GM23338 (cell line): ENCODE data around the gene ARMC8. TPM values are rescaled to one million over a fixed set of nuclear protein-coding genes. Genes with fewer than 3 reads are reported as not detected.

Experiments used
- ATAC-seq: fragments of 200-7000 bp; cut with Tn5 transposase; 3 replicates; pipeline ENCODE4 v1.9.1; 2020
- DNase-seq: peaks from one replicate; pipeline ENCODE4 v3.0.0-alpha.2; 2015; ENCODE audit warnings: low spot score
- H2AFZ ChIP-seq: fragments of 200-600 bp; sonication (generic); 2 replicates; pipeline ENCODE4 v1.8.0; 2016; ENCODE audit warnings: antibody characterized with exemption, mild to moderate bottlenecking, moderate library complexity
- H3F3A ChIP-seq: fragments of 200-600 bp; sonication (generic); replicated peaks from 2 replicates; pipeline ENCODE4 v1.8.0; 2017; ENCODE audit warnings: antibody characterized with exemption, mixed run types, low read depth
- H3K27ac ChIP-seq: fragments of 200-600 bp; sonication (generic); 2 replicates; pipeline ENCODE4 v1.6.1; 2016; ENCODE audit warnings: low read depth
- H3K27me3 ChIP-seq: fragments of 200-600 bp; sonication (generic); 2 replicates; pipeline ENCODE4 v1.8.0; 2016; ENCODE audit warnings: mild to moderate bottlenecking, mixed run types, moderate library complexity; ENCODE audit not compliant: insufficient read depth
- H3K36me3 ChIP-seq: fragments of 200-600 bp; sonication (generic); 2 replicates; pipeline ENCODE4 v1.8.0; 2016; ENCODE audit warnings: mild to moderate bottlenecking; ENCODE audit not compliant: insufficient read depth
- H3K4me1 ChIP-seq: fragments of 200-600 bp; sonication (generic); 2 replicates; pipeline ENCODE4 v1.8.0; 2016; ENCODE audit warnings: mild to moderate bottlenecking, moderate library complexity; ENCODE audit not compliant: insufficient read depth
- H3K4me2 ChIP-seq: fragments of 200-600 bp; sonication (generic); 2 replicates; pipeline ENCODE4 v1.7.1; 2017; ENCODE audit warnings: mixed run types
- H3K4me3 ChIP-seq: fragments of 200-600 bp; sonication (generic); 2 replicates; pipeline ENCODE4 v1.6.1; 2016; ENCODE audit warnings: mixed run types
- H3K79me2 ChIP-seq: fragments of 200-600 bp; sonication (generic); replicated peaks from 2 replicates; pipeline ENCODE4 v1.8.0; 2017; ENCODE audit warnings: mild to moderate bottlenecking; ENCODE audit not compliant: insufficient read depth
- H3K9me2 ChIP-seq: fragments of 200-600 bp; sonication (generic); 2 replicates; pipeline ENCODE4 v1.8.0; 2017; ENCODE audit not compliant: insufficient read depth
- H4K20me1 ChIP-seq: fragments of 200-600 bp; sonication (generic); replicated peaks from 2 replicates; pipeline ENCODE4 v1.8.0; 2017; ENCODE audit warnings: mild to moderate bottlenecking; ENCODE audit not compliant: insufficient read depth
- H3K27ac Mint-ChIP-seq: 2 replicates; pipeline ENCODE4 v1.8.0; 2020; ENCODE audit warnings: inconsistent platforms, mild to moderate bottlenecking, moderate library complexity, mixed read lengths
- H3K27me3 Mint-ChIP-seq: 3 replicates; pipeline ENCODE4 v1.8.0; 2022; ENCODE audit warnings: low read depth, mild to moderate bottlenecking, moderate library complexity, mixed read lengths, inconsistent platforms; ENCODE audit not compliant: insufficient read depth, poor library complexity
- H3K36me3 Mint-ChIP-seq: 3 replicates; pipeline ENCODE4 v1.8.0; 2021; ENCODE audit warnings: low read depth, mild to moderate bottlenecking, inconsistent platforms, moderate library complexity, mixed read lengths
- H3K4me1 Mint-ChIP-seq: 3 replicates; pipeline ENCODE4 v1.8.0; 2020; ENCODE audit warnings: mild to moderate bottlenecking, inconsistent platforms, mixed read lengths
- H3K4me3 Mint-ChIP-seq: 3 replicates; pipeline ENCODE4 v1.8.0; 2021; ENCODE audit warnings: moderate library complexity, mild to moderate bottlenecking, inconsistent platforms, mixed read lengths
- H3K9me3 Mint-ChIP-seq: 3 replicates; pipeline ENCODE4 v1.8.0; 2020; ENCODE audit warnings: moderate library complexity, mild to moderate bottlenecking, inconsistent platforms, mixed read lengths
- EZH2 ChIP-seq: fragments of 200-600 bp; sonication (generic); IDR thresholded peaks from one replicate; pipeline ENCODE4 v1.8.0; 2017; ENCODE audit warnings: antibody characterized with exemption, mild to moderate bottlenecking, low read depth; ENCODE audit not compliant: unreplicated experiment
- EZH2phosphoT487 ChIP-seq: fragments of 200-600 bp; sonication (generic); IDR thresholded peaks from one replicate; pipeline ENCODE4 v1.8.1; 2018; ENCODE audit warnings: antibody characterized with exemption; ENCODE audit not compliant: unreplicated experiment
- NANOG ChIP-seq: IDR thresholded peaks from 2 replicates; pipeline ENCODE4 v1.6.1; 2016; ENCODE audit warnings: antibody characterized with exemption, borderline replicate concordance
- POLR2AphosphoS5 ChIP-seq: IDR thresholded peaks from 2 replicates; pipeline ENCODE4 v1.6.1; 2016; ENCODE audit warnings: antibody characterized with exemption, low read depth
- ZNF114 ChIP-seq: fragments of 250-450 bp; sonication (Bioruptor Pico); IDR thresholded peaks from 2 replicates; pipeline ENCODE4 v1.5.0; 2020; ENCODE audit warnings: mild to moderate bottlenecking, moderate library complexity
- ZNF331 ChIP-seq: fragments of 250-450 bp; sonication (Bioruptor Pico); IDR thresholded peaks from 2 replicates; pipeline ENCODE4 v1.5.0; 2020; ENCODE audit warnings: low read depth, mild to moderate bottlenecking, moderate library complexity
- polyA plus RNA-seq: library from polyadenylated mRNA; unstranded; fragments of >200 nt; fragmentation: Nextera tagmentation; extraction: Ambion mirVana; gene quantifications from 2 replicates; pipeline ENCODE4 v1.2.1, GENCODE V29; 2016
- total RNA-seq: library from RNA; depleted of rRNA; stranded (reverse); fragments of >200 nt; shearing (Covaris generic); gene quantifications from 2 replicates; pipeline ENCODE4 v1.2.3, GENCODE V29; 2014
- TF ChIP-seq, protein P1 (sequence below), 2 experiments: fragments of 200-600 bp in 1 of 2; sonication (generic) in 1 of 2; conservative IDR thresholded peaks; 2 replicates each; pipeline versions ENCODE4 v1.5.1 to v1.6.1; 2016 to 2017; ENCODE audit warnings: antibody characterized with exemption in 2 of 2, low read depth in 2 of 2, mild to moderate bottlenecking in 2 of 2, moderate library complexity in 1 of 2
- TF ChIP-seq, protein P2 (sequence below): IDR thresholded peaks from 2 replicates; pipeline ENCODE4 v1.6.1; 2016; ENCODE audit warnings: antibody characterized with exemption
- TF ChIP-seq, protein P3 (sequence below): IDR thresholded peaks from one replicate; pipeline ENCODE4 v1.6.1; 2018; ENCODE audit warnings: antibody characterized with exemption; ENCODE audit not compliant: unreplicated experiment

ARMC8 gene
- total and polyA plus RNA-seq, 2 experiments from 2014 or later = 36.8 to 61.4 TPM

DNA sequence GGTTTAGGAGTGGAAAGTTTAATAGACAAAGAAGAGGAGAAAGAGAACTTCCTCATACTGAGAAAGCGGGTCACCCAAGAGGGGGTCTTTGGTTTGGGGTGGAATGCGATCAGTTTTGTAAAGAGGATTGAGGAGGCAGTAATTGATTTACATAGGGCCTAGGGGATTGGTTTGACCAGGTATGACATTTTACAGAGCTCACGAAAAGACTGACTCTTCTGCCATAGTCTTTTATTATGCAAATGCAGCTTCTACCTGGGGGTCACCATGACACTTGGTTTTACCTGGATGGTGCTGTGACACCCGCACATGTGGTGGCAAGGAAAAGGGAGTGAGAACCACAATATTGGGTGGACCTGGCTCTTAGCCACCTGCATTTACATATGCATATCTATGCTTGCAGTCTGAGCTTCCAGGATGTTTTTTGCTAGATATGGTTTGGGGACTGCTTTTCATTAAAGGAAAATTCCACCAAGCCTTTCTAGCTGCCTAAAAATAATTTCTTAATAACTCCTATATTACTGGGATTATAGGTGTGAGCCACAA is 149.4 kb downstream of the ARMC8 start:
- Mint-ChIP-seq H3K27me3 (peaks cover 4% of the 10 kb centered on the region), H3K36me3 (no peaks in the 10 kb centered on the region), H3K4me1 (peaks cover 35% of the 10 kb centered on the region), H3K27ac (peak overlapping the region; percentile 71), H3K4me3 (no peak overlapping the region), H3K9me3 (no peaks in the 10 kb centered on the region)
- Histone ChIP-seq H3K4me3 (no peak overlapping the region), H3K79me2 (no peaks in the 10 kb centered on the region), H3K4me1 (peaks cover 23% of the 10 kb centered on the region), H2AFZ (no peak overlapping the region), H3K9me2 (no peaks in the 10 kb centered on the region), H3K36me3 (no peaks in the 10 kb centered on the region), H4K20me1 (no peaks in the 10 kb centered on the region), H3K27me3 (no peaks in the 10 kb centered on the region), H3K4me2 (0 out of 2 replicates have a peak overlapping the region, but pooled peaks have one; percentile 24), H3F3A (no peaks in the 10 kb centered on the region), H3K27ac (no peak overlapping the region)
- TF ChIP-seq EZH2 = no peak
- TF ChIP-seq, protein P1, sequence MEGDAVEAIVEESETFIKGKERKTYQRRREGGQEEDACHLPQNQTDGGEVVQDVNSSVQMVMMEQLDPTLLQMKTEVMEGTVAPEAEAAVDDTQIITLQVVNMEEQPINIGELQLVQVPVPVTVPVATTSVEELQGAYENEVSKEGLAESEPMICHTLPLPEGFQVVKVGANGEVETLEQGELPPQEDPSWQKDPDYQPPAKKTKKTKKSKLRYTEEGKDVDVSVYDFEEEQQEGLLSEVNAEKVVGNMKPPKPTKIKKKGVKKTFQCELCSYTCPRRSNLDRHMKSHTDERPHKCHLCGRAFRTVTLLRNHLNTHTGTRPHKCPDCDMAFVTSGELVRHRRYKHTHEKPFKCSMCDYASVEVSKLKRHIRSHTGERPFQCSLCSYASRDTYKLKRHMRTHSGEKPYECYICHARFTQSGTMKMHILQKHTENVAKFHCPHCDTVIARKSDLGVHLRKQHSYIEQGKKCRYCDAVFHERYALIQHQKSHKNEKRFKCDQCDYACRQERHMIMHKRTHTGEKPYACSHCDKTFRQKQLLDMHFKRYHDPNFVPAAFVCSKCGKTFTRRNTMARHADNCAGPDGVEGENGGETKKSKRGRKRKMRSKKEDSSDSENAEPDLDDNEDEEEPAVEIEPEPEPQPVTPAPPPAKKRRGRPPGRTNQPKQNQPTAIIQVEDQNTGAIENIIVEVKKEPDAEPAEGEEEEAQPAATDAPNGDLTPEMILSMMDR (conservative IDR thresholded peaks at IDR 0.05; ENCODE audit: low read depth in 2 of 2) = no peak
- no peak for TF ChIP-seq NANOG
- TF ChIP-seq ZNF114 = no peak
- no peak for TF ChIP-seq EZH2phosphoT487
- no peak for TF ChIP-seq POLR2AphosphoS5
- DNase-seq (peak; percentile 50), ATAC-seq (peak; percentile 59)

DNA sequence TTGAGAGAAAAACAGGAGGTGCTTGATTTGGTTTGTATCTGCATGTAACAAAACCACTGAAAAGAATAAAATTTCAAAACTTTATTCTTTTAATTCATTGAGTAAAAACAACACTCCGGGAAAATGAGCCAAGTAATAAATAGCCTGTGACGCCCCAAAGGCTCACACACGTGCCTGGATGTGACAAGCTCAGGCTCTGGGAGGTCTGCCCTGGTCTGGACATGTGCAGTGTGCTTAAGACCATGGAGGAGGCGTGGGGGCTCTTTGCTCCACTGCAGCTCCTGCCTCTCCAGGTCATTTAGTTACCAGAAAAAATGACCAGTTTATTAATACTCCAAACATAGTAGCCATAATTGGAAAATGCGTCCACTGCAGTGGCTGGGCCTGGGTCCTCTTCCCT is 151.1 kb downstream of the ARMC8 start:
- H3K27ac Mint-ChIP-seq = peak overlapping the region; percentile 30; the same call in 1 of the 2 replicates
- no peak for DNase-seq
- peaks cover 4% of the 10 kb centered on the region for H3K27me3 Mint-ChIP-seq
- H3K36me3 ChIP-seq = no peaks in the 10 kb centered on the region
- no peaks in the 10 kb centered on the region for H4K20me1 ChIP-seq
- H3K79me2 ChIP-seq = no peaks in the 10 kb centered on the region
- no peak overlapping the region for H2AFZ ChIP-seq
- no peaks in the 10 kb centered on the region for H3F3A ChIP-seq
- H3K4me1 Mint-ChIP-seq = peaks cover 30% of the 10 kb centered on the region
- no peak for ATAC-seq
- no peaks in the 10 kb centered on the region for H3K36me3 Mint-ChIP-seq
- H3K4me2 ChIP-seq = no peak overlapping the region
- peaks cover 23% of the 10 kb centered on the region for H3K4me1 ChIP-seq
- no peaks in the 10 kb centered on the region for H3K9me3 Mint-ChIP-seq
- no peak overlapping the region for H3K27ac ChIP-seq
- no peak overlapping the region for H3K4me3 ChIP-seq
- no peak overlapping the region for H3K4me3 Mint-ChIP-seq
- H3K9me2 ChIP-seq = no peaks in the 10 kb centered on the region
- TF ChIP-seq EZH2 (no peak), ZNF331 (CRISPR knock-in tag) (no peak), POLR2AphosphoS5 (no peak)
- TF ChIP-seq, protein P2, sequence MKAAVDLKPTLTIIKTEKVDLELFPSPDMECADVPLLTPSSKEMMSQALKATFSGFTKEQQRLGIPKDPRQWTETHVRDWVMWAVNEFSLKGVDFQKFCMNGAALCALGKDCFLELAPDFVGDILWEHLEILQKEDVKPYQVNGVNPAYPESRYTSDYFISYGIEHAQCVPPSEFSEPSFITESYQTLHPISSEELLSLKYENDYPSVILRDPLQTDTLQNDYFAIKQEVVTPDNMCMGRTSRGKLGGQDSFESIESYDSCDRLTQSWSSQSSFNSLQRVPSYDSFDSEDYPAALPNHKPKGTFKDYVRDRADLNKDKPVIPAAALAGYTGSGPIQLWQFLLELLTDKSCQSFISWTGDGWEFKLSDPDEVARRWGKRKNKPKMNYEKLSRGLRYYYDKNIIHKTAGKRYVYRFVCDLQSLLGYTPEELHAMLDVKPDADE = no peak
- TF ChIP-seq, protein P3, sequence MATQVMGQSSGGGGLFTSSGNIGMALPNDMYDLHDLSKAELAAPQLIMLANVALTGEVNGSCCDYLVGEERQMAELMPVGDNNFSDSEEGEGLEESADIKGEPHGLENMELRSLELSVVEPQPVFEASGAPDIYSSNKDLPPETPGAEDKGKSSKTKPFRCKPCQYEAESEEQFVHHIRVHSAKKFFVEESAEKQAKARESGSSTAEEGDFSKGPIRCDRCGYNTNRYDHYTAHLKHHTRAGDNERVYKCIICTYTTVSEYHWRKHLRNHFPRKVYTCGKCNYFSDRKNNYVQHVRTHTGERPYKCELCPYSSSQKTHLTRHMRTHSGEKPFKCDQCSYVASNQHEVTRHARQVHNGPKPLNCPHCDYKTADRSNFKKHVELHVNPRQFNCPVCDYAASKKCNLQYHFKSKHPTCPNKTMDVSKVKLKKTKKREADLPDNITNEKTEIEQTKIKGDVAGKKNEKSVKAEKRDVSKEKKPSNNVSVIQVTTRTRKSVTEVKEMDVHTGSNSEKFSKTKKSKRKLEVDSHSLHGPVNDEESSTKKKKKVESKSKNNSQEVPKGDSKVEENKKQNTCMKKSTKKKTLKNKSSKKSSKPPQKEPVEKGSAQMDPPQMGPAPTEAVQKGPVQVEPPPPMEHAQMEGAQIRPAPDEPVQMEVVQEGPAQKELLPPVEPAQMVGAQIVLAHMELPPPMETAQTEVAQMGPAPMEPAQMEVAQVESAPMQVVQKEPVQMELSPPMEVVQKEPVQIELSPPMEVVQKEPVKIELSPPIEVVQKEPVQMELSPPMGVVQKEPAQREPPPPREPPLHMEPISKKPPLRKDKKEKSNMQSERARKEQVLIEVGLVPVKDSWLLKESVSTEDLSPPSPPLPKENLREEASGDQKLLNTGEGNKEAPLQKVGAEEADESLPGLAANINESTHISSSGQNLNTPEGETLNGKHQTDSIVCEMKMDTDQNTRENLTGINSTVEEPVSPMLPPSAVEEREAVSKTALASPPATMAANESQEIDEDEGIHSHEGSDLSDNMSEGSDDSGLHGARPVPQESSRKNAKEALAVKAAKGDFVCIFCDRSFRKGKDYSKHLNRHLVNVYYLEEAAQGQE = no peak
- H3K27me3 ChIP-seq = no peaks in the 10 kb centered on the region
